Mesendoderm (in vitro differentiated cells): Measurements from ENCODE around the gene TMEM9.

Experiments used
- DNase-seq: peaks from one replicate; pipeline ENCODE4 v3.0.0; 2013
- H2AK5ac ChIP-seq: 2 replicates; pipeline ENCODE4 v1.6.1; 2013; ENCODE audit warnings: low read length, inconsistent platforms
- H2BK120ac ChIP-seq: 2 replicates; pipeline ENCODE4 v1.6.1; 2013; ENCODE audit warnings: low read depth, mild to moderate bottlenecking, low read length, moderate library complexity, mixed read lengths
- H2BK15ac ChIP-seq: replicated peaks from 2 replicates; pipeline ENCODE4 v1.6.1; 2013; ENCODE audit warnings: low read depth, mild to moderate bottlenecking, moderate library complexity
- H2BK5ac ChIP-seq: 2 replicates; pipeline ENCODE4 v1.6.1; 2013; ENCODE audit warnings: low read length, inconsistent platforms
- H3K18ac ChIP-seq: 2 replicates; pipeline ENCODE4 v1.6.1; 2013; ENCODE audit warnings: mild to moderate bottlenecking, low read length, mixed read lengths
- H3K23ac ChIP-seq: one replicate; pipeline ENCODE4 v1.6.1; 2013; ENCODE audit warnings: low read length
- H3K27ac ChIP-seq: 2 replicates; pipeline ENCODE4 v1.5.1; 2013; ENCODE audit warnings: low read depth, mild to moderate bottlenecking, inconsistent platforms, low read length, moderate library complexity
- H3K27me3 ChIP-seq: 2 replicates; pipeline ENCODE4 v1.6.1; 2013; ENCODE audit warnings: low read length, control low read depth, mild to moderate bottlenecking, inconsistent platforms; ENCODE audit not compliant: insufficient read depth, poor library complexity
- H3K36me3 ChIP-seq: 2 replicates; pipeline ENCODE4 v1.6.1; 2013; ENCODE audit warnings: low read length, inconsistent platforms; ENCODE audit not compliant: control insufficient read depth, insufficient read depth
- H3K4ac ChIP-seq: one replicate; pipeline ENCODE4 v1.6.1; 2013; ENCODE audit warnings: low read depth, mild to moderate bottlenecking, low read length, moderate library complexity
- H3K4me1 ChIP-seq: 2 replicates; pipeline ENCODE4 v1.6.1; 2013; ENCODE audit warnings: low read depth, low read length, inconsistent platforms; ENCODE audit not compliant: control insufficient read depth
- H3K4me2 ChIP-seq: 2 replicates; pipeline ENCODE4 v1.6.1; 2013; ENCODE audit warnings: low read length
- H3K4me3 ChIP-seq: 2 replicates; pipeline ENCODE4 v1.5.1; 2013; ENCODE audit warnings: mild to moderate bottlenecking, low read length
- H3K56ac ChIP-seq: one replicate; pipeline ENCODE4 v1.6.1; 2013; ENCODE audit warnings: low read length
- H3K79me1 ChIP-seq: 2 replicates; pipeline ENCODE4 v1.6.1; 2013; ENCODE audit warnings: low read length, inconsistent platforms
- H3K79me2 ChIP-seq: 2 replicates; pipeline ENCODE4 v1.6.1; 2013; ENCODE audit warnings: mild to moderate bottlenecking, low read length; ENCODE audit not compliant: control insufficient read depth, insufficient read depth
- H3K9ac ChIP-seq: 2 replicates; pipeline ENCODE4 v1.6.1; 2013; ENCODE audit warnings: low read length, inconsistent platforms
- H4K5ac ChIP-seq: one replicate; pipeline ENCODE4 v1.6.1; 2013; ENCODE audit warnings: low read length
- H4K8ac ChIP-seq: one replicate; pipeline ENCODE4 v1.6.1; 2013; ENCODE audit warnings: low read depth, mild to moderate bottlenecking, control low read depth, low read length, moderate library complexity
- WGBS: extraction: QIAGEN DNeasy Blood & Tissue Kit; methylation state at CpG from one replicate; pipeline ENCODE4 v1.1.7; 2013; ENCODE audit warnings: low lambda C conversion rate, missing lambda C conversion rate; ENCODE audit not compliant: insufficient coverage; ENCODE audit errors: extremely low coverage; 5-methylcytosine and 5-hydroxymethylcytosine counted together

The TMEM9 gene

DNA sequence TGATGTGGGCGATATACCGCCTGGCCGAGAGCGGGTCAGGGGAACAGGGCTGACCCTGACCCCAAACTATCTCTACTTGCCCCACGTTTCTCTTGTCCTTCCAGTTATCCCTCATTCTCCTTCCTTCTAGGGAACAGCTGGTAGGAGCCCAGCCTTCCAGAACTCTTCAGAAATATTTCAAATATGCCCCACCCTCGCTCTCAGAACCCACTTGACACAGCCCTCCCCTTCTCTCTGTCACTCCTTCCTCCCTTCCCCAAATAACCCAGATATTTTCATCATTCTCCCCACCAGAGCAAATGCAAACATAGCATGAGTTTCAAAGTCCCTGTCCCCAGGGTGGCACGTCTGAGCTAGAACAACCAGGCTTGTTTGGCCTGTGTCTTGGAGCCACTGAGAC lies 43.1 kb downstream of the TMEM9 start:
- Histone ChIP-seq H3K36me3 (no peaks in the 10 kb centered on the region), H3K27me3 (no peaks in the 10 kb centered on the region), H3K9ac (no peak overlapping the region), H3K23ac (no peak overlapping the region), H2BK5ac (no peak overlapping the region), H3K18ac (no peak overlapping the region), H4K8ac (no peak overlapping the region), H3K4me3 (no peak overlapping the region), H4K5ac (no peak overlapping the region), H3K4me2 (no peak overlapping the region), H3K4ac (no peak overlapping the region), H3K27ac (no peak overlapping the region), H3K79me1 (no peaks in the 10 kb centered on the region), H3K56ac (no peak overlapping the region), H3K79me2 (no peaks in the 10 kb centered on the region), H3K4me1 (no peaks in the 10 kb centered on the region), H2BK120ac (no peak overlapping the region), H2AK5ac (no peak overlapping the region), H2BK15ac (no peak overlapping the region)
- no peak for DNase-seq
- WGBS = no CpG with 5 or more reads among the region's 7 CpGs

DNA sequence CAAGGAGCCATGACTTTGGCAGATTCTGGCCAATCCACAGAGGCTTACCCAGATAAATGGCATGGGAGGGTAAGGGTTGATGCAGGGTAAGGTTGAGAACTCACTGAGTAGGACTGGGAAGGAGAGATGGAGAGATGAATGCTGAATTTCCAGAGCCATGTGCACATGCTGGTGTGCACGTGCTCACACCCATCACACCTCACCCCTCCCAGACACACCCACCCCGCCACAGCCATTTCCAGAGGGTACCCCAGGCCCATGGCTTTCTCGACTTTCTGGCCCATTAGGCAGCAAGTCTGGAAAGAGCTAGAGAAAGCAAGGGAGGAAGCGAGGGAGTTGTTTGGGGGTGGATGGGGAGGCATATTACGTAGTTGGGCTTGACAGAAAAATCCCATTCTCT lies 43.7 kb downstream of the TMEM9 start:
- DNase-seq = no peak
- Histone ChIP-seq H3K18ac (no peak overlapping the region), H3K4me3 (no peak overlapping the region), H2BK5ac (no peak overlapping the region), H3K79me1 (no peaks in the 10 kb centered on the region), H2BK120ac (no peak overlapping the region), H3K27ac (no peak overlapping the region), H3K27me3 (no peaks in the 10 kb centered on the region), H2BK15ac (no peak overlapping the region), H4K8ac (no peak overlapping the region), H3K4ac (no peak overlapping the region), H3K9ac (no peak overlapping the region), H3K4me1 (no peaks in the 10 kb centered on the region), H3K79me2 (no peaks in the 10 kb centered on the region), H3K23ac (no peak overlapping the region), H4K5ac (no peak overlapping the region), H2AK5ac (no peak overlapping the region), H3K36me3 (no peaks in the 10 kb centered on the region), H3K56ac (no peak overlapping the region), H3K4me2 (no peak overlapping the region)
- WGBS = no CpG with 5 or more reads among the region's 5 CpGs

DNA sequence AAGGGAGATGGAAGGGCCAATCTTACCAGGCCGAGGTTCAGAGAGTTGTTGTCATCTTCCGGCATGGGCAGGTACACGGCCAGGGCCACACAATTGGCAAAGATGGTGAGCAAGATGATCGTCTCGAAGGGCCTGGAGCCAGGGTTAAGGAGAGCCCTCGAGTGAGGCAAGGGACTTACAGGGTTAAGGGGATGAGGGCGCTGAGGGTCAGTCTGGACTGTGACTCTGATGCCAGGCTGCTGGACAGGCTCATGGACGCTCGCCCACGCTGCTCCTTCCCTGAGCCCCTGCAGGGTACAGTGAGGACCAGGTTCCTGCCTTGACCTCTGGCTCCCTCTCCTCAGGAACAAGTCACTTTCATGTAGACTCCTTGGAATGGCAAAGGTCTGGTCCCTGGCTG lies 44.1 kb downstream of the TMEM9 start:
- H3K27me3 ChIP-seq = no peaks in the 10 kb centered on the region
- no peak overlapping the region for H3K18ac ChIP-seq
- H3K79me2 ChIP-seq = no peaks in the 10 kb centered on the region
- H3K4me3 ChIP-seq = no peak overlapping the region
- WGBS = no CpG with 5 or more reads among the region's 10 CpGs
- H3K56ac ChIP-seq = no peak overlapping the region
- H3K27ac ChIP-seq = no peak overlapping the region
- H3K36me3 ChIP-seq = no peaks in the 10 kb centered on the region
- H2AK5ac ChIP-seq = no peak overlapping the region
- no peak overlapping the region for H4K8ac ChIP-seq
- no peak overlapping the region for H4K5ac ChIP-seq
- no peak overlapping the region for H3K4me2 ChIP-seq
- DNase-seq = no peak
- H3K79me1 ChIP-seq = no peaks in the 10 kb centered on the region
- no peak overlapping the region for H3K23ac ChIP-seq
- no peak overlapping the region for H2BK5ac ChIP-seq
- no peak overlapping the region for H2BK120ac ChIP-seq
- no peak overlapping the region for H3K4ac ChIP-seq
- H3K4me1 ChIP-seq = no peaks in the 10 kb centered on the region
- no peak overlapping the region for H2BK15ac ChIP-seq
- H3K9ac ChIP-seq = no peak overlapping the region

DNA sequence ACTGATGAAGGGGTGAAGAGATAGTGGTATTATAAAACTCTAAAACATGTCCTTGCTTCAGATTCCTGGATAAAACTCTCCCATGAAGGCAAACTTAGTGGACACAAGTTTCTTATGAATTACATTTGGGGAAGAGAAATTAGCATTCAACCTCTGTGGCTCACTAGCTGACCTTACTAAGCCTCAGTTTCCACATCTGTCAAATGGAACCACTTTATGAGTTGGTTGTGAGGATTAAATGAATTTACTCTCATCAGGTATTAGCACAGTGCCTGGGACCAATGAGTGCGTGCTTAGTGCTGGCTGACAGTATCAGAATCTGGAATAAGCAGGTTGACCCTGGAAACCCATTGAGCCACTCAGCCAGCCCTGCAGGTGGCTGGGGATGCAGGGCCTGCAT lies 44.6 kb downstream of the TMEM9 start:
- H3K4me1 ChIP-seq = no peaks in the 10 kb centered on the region
- H3K23ac ChIP-seq = no peak overlapping the region
- no CpG with 5 or more reads among the region's 1 CpG for WGBS
- no peaks in the 10 kb centered on the region for H3K36me3 ChIP-seq
- no peak overlapping the region for H3K4me2 ChIP-seq
- H2AK5ac ChIP-seq = no peak overlapping the region
- H3K56ac ChIP-seq = no peak overlapping the region
- H3K4ac ChIP-seq = no peak overlapping the region
- H2BK15ac ChIP-seq = no peak overlapping the region
- H3K79me1 ChIP-seq = no peaks in the 10 kb centered on the region
- H3K79me2 ChIP-seq = no peaks in the 10 kb centered on the region
- H2BK5ac ChIP-seq = no peak overlapping the region
- no peak overlapping the region for H4K5ac ChIP-seq
- DNase-seq = no peak
- no peak overlapping the region for H3K4me3 ChIP-seq
- no peaks in the 10 kb centered on the region for H3K27me3 ChIP-seq
- no peak overlapping the region for H4K8ac ChIP-seq
- H3K18ac ChIP-seq = no peak overlapping the region
- H2BK120ac ChIP-seq = no peak overlapping the region
- H3K9ac ChIP-seq = no peak overlapping the region
- no peak overlapping the region for H3K27ac ChIP-seq

DNA sequence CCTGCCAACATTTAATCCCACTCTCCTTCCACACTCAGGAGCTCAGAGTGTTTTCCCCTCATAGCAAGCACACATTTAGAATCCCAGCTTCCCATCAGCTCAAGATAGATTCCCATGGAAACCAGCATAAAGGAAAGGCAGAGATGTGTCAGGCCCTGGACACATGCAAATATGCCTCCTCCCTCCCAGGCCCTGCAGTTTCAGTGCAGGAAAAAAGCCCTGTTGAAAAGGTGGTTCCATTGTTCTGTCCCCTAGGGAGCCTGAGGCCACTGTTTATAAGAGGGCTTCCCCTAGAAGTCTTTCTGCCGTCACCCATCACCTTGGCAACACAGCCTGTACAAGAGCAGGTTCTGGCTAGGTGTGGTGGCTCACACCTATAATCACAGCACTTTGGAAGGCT lies 45.7 kb downstream of the TMEM9 start:
- Histone ChIP-seq H3K27ac (no peak overlapping the region), H2BK5ac (no peak overlapping the region)
- WGBS = no CpG with 5 or more reads among the region's 1 CpG

DNA sequence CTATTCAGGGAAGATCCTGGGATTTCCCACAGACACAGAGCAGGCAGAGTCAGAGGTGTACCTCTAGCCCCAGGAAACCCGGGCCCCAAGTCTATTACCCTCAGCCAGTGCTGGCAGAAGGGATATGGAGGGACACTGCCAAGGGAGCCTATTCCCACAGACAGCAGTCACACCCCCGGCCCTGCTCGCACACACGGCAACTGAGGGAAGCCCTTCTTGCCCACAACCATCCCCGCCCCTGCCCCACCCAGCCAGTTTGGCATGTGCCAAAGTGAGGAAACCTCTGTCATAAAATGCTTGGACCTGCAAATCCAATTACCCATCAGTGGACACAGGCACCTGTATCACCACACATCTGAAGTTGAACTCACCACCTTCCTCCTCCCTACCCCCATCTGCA lies 48.6 kb downstream of the TMEM9 start:
- no peak overlapping the region for H3K4ac ChIP-seq
- no CpG with 5 or more reads among the region's 5 CpGs for WGBS
- H2BK5ac ChIP-seq = no peak overlapping the region
- no peak overlapping the region for H4K5ac ChIP-seq
- H3K23ac ChIP-seq = no peak overlapping the region
- H2BK120ac ChIP-seq = no peak overlapping the region
- no peak for DNase-seq
- no peak overlapping the region for H3K18ac ChIP-seq
- H3K79me2 ChIP-seq = no peaks in the 10 kb centered on the region
- H3K56ac ChIP-seq = no peak overlapping the region
- H3K4me2 ChIP-seq = no peak overlapping the region
- H3K36me3 ChIP-seq = no peaks in the 10 kb centered on the region
- no peak overlapping the region for H3K9ac ChIP-seq
- no peak overlapping the region for H2BK15ac ChIP-seq
- H4K8ac ChIP-seq = no peak overlapping the region
- H3K79me1 ChIP-seq = no peaks in the 10 kb centered on the region
- no peaks in the 10 kb centered on the region for H3K27me3 ChIP-seq
- H3K4me3 ChIP-seq = no peak overlapping the region
- H2AK5ac ChIP-seq = no peak overlapping the region
- H3K27ac ChIP-seq = no peak overlapping the region
- H3K4me1 ChIP-seq = peaks cover 4% of the 10 kb centered on the region

More for the DNA sequence above, 45.7 kb downstream of the TMEM9 start:
- DNase-seq = peak; percentile 81
- Histone ChIP-seq H3K18ac (no peak overlapping the region), H3K56ac (peak overlapping the region; percentile 34), H3K4me1 (peaks cover 4% of the 10 kb centered on the region), H3K79me2 (no peaks in the 10 kb centered on the region), H3K4me2 (no peak overlapping the region), H3K4me3 (no peak overlapping the region), H3K79me1 (no peaks in the 10 kb centered on the region), H4K8ac (no peak overlapping the region), H3K36me3 (no peaks in the 10 kb centered on the region), H3K4ac (no peak overlapping the region), H3K23ac (no peak overlapping the region), H2AK5ac (no peak overlapping the region), H2BK120ac (no peak overlapping the region), H3K27me3 (no peaks in the 10 kb centered on the region), H3K9ac (no peak overlapping the region), H4K5ac (no peak overlapping the region), H2BK15ac (no peak overlapping the region)
